GM18499 (cell line): Measurements from ENCODE around the gene SLC12A6.
"Not testable (repeated sequence)": the region's sequence is repeated elsewhere in the genome, so short reads cannot be mapped to it uniquely, and the experiment has no call there.

ENCODE experiments used
- ATAC-seq: cut with Tn5 transposase; IDR thresholded peaks from one replicate; pipeline ENCODE4 v1.9.1; 2021; ENCODE audit warnings: moderate number of reproducible peaks; ENCODE audit not compliant: insufficient read depth, unreplicated experiment

SLC12A6 gene

GRCh38 chr15:34337557-34338306, at the start of gene SLC12A6:
Gene SLC12A6 (minus strand): TSS chr15:34337781. CDS start chr15:34336680, 1,101 bp downstream.
- ATAC-seq = no peak

GRCh38 chr15:34381829-34382521, 44.4 kb upstream of the SLC12A6 start:
- not testable (repeated sequence) for ATAC-seq

GRCh38 chr15:34380491-34380890, 42.9 kb upstream of the SLC12A6 start:
- ATAC-seq = not testable (repeated sequence)

GRCh38 chr15:34376856-34377255, 39.3 kb upstream of the SLC12A6 start:
- ATAC-seq = no peak

- ATAC-seq = not testable (repeated sequence)
Observed at GRCh38 chr15:34375541-34375940, 38.0 kb upstream of the SLC12A6 start.

- ATAC-seq = no peak
Observed at GRCh38 chr15:34374816-34375215, 37.2 kb upstream of the SLC12A6 start.

- no peak for ATAC-seq
Observed at GRCh38 chr15:34373951-34374350, 36.4 kb upstream of the SLC12A6 start.

- no peak for ATAC-seq
Observed at GRCh38 chr15:34370643-34371042, 33.1 kb upstream of the SLC12A6 start.

GRCh38 chr15:34370129-34370528, 32.5 kb upstream of the SLC12A6 start:
- ATAC-seq = no peak

- no peak for ATAC-seq
Observed at GRCh38 chr15:34367101-34368081, 29.8 kb upstream of the SLC12A6 start, which contains the start of gene LPCAT4. Gene LPCAT4 (minus strand): TSS chr15:34367196. CDS start chr15:34367100, 96 bp downstream.

- no peak for ATAC-seq
Observed at GRCh38 chr15:34366271-34367065, 28.9 kb upstream of the SLC12A6 start.

- no peak for ATAC-seq
Observed at GRCh38 chr15:34365836-34366235, 28.3 kb upstream of the SLC12A6 start.

- ATAC-seq = no peak
Observed at GRCh38 chr15:34365091-34365825, 27.7 kb upstream of the SLC12A6 start.

GRCh38 chr15:34364041-34364440, 26.5 kb upstream of the SLC12A6 start:
- no peak for ATAC-seq

GRCh38 chr15:34362047-34362773, 24.6 kb upstream of the SLC12A6 start:
- ATAC-seq = no peak

GRCh38 chr15:34361278-34361677, 23.7 kb upstream of the SLC12A6 start:
- no peak for ATAC-seq

GRCh38 chr15:34360298-34360697, 22.7 kb upstream of the SLC12A6 start:
- no peak for ATAC-seq

GRCh38 chr15:34359416-34359815, 21.8 kb upstream of the SLC12A6 start:
- ATAC-seq = no peak
